Endothelial cell of umbilical vein (primary cell): Measurements from ENCODE around the gene TGFBI. TPM values are rescaled to one million over a fixed set of nuclear protein-coding genes. Genes with fewer than 3 reads are reported as not detected.

Source experiments
- BruUV-seq: library from RNA; stranded (reverse); fragments of 400-500 nt; replicated peaks from 2 replicates; lab custom pipeline; 2021; lab: Mats Ljungman, UMichigan
- CTCF ChIA-PET: fragments of 300-600, 350-600 bp; sonication (Branson Sonifier 250); formaldehyde crosslinking; loops from one replicate; lab custom pipeline; 2021; ENCODE audit warnings: antibody characterized with exemption, inconsistent platforms; lab: Charles Lee
- POLR2A ChIA-PET: fragments of 300-600, 350-600 bp; sonication (Branson Sonifier 250); formaldehyde crosslinking; loops from one replicate; lab custom pipeline; 2021; ENCODE audit warnings: antibody characterized with exemption, inconsistent platforms; lab: Charles Lee
- DNase-seq: peaks from one replicate; pipeline ENCODE4 v3.0.0-alpha.2; 2011; ENCODE audit warnings: low read depth, low spot score
- FAIRE-seq: peaks from 2 replicates; lab custom pipeline; 2011; peaks lifted over from hg19 to GRCh38; lab: Jason Lieb, UNC
- H2AFZ ChIP-seq: 2 replicates; pipeline ENCODE4 v1.6.0; 2012; ENCODE audit warnings: low read depth, low read length, control low read depth, inconsistent platforms
- H3K27ac ChIP-seq: 2 replicates; pipeline ENCODE4 v1.5.1; 2011; ENCODE audit warnings: low read depth, mild to moderate bottlenecking, control low read depth, low read length, moderate library complexity; ENCODE audit not compliant: insufficient read depth
- H3K27me3 ChIP-seq, 2 experiments: 2 replicates each; pipeline versions ENCODE4 v1.6.0 to v1.6.1; 2011; ENCODE audit warnings: low read length in 2 of 2, mixed read lengths in 1 of 2; ENCODE audit not compliant: control insufficient read depth in 2 of 2, insufficient read depth in 2 of 2
- H3K36me3 ChIP-seq, 2 experiments: 2 replicates in 1 of 2; 3 replicates in 1 of 2; pipeline ENCODE4 v1.5.1; 2011; ENCODE audit warnings: low read length in 2 of 2, mild to moderate bottlenecking in 1 of 2, moderate library complexity in 1 of 2; ENCODE audit not compliant: control insufficient read depth in 2 of 2, insufficient read depth in 2 of 2; ENCODE audit errors: extremely low read depth in 1 of 2
- H3K4me1 ChIP-seq: 3 replicates; pipeline ENCODE4 v1.5.1; 2011; ENCODE audit warnings: mild to moderate bottlenecking, low read length; ENCODE audit not compliant: control insufficient read depth, insufficient read depth; ENCODE audit errors: extremely low read depth
- H3K4me2 ChIP-seq: 2 replicates; pipeline ENCODE4 v1.6.1; 2011; ENCODE audit warnings: low read length, control low read depth, mixed read lengths; ENCODE audit not compliant: insufficient read depth
- H3K4me3 ChIP-seq, 3 experiments: fragments of 200-600 bp in 1 of 3; sonication (generic), shearing (Covaris generic) in 1 of 3; replicated peaks in 1 of 3; 2 replicates each; pipeline ENCODE4 v1.5.1; 2011 to 2016; ENCODE audit warnings: control low read depth in 3 of 3, low read length in 3 of 3, mild to moderate bottlenecking in 2 of 3, inconsistent platforms in 1 of 3, low read depth in 1 of 3, moderate library complexity in 1 of 3; ENCODE audit not compliant: insufficient read depth in 1 of 3
- H3K79me2 ChIP-seq: 2 replicates; pipeline ENCODE4 v1.6.0; 2012; ENCODE audit warnings: low read length, inconsistent platforms; ENCODE audit not compliant: control insufficient read depth, insufficient read depth
- H3K9ac ChIP-seq: replicated peaks from 2 replicates; pipeline ENCODE3; 2011; ENCODE audit warnings: low read length, control low read depth; ENCODE audit not compliant: insufficient read depth; ENCODE audit errors: extremely low read depth
- H3K9me1 ChIP-seq: replicated peaks from 3 replicates; pipeline ENCODE4 v1.6.0; 2011; ENCODE audit warnings: mild to moderate bottlenecking, low read length; ENCODE audit not compliant: control insufficient read depth, insufficient read depth; ENCODE audit errors: extremely low read depth
- H3K9me3 ChIP-seq: replicated peaks from 2 replicates; pipeline ENCODE4 v1.5.1; 2012; ENCODE audit warnings: low read length, inconsistent platforms; ENCODE audit not compliant: control insufficient read depth, insufficient read depth
- H4K20me1 ChIP-seq: replicated peaks from 2 replicates; pipeline ENCODE3; 2011; ENCODE audit warnings: mild to moderate bottlenecking, low read length; ENCODE audit not compliant: control insufficient read depth, insufficient read depth; ENCODE audit errors: extremely low read depth
- EZH2 ChIP-seq: IDR thresholded peaks from 2 replicates; pipeline ENCODE4 v1.6.1; 2012; ENCODE audit warnings: borderline replicate concordance, low read depth, mild to moderate bottlenecking, moderate library complexity, low read length, inconsistent platforms; ENCODE audit not compliant: severe bottlenecking
- FOS ChIP-seq: IDR thresholded peaks from 2 replicates; pipeline ENCODE4 v1.6.1; 2011; ENCODE audit warnings: mild to moderate bottlenecking, low read length, moderate library complexity, borderline replicate concordance; ENCODE audit not compliant: insufficient read depth
- GATA2 ChIP-seq: IDR thresholded peaks from 2 replicates; pipeline ENCODE4 v1.7.0; 2011; ENCODE audit warnings: low read depth, mild to moderate bottlenecking, moderate library complexity, mixed read lengths, low read length; ENCODE audit not compliant: insufficient read length, insufficient read depth
- JUN ChIP-seq: IDR thresholded peaks from 2 replicates; pipeline ENCODE4 v1.6.1; 2011; ENCODE audit warnings: borderline replicate concordance, low read depth; ENCODE audit not compliant: insufficient read length, insufficient read depth
- MYC ChIP-seq: IDR thresholded peaks from one replicate; pipeline ENCODE4 v1.6.1; 2011; ENCODE audit warnings: mild to moderate bottlenecking, low read depth, low read length
- POLR2A ChIP-seq: IDR thresholded peaks from 2 replicates; pipeline ENCODE4 v1.6.1; 2012; ENCODE audit warnings: low read depth, mild to moderate bottlenecking, control low read depth, low read length
- POLR2AphosphoS5 ChIP-seq: IDR thresholded peaks from 2 replicates; pipeline ENCODE4 v1.6.1; 2012; ENCODE audit warnings: low read depth, mild to moderate bottlenecking, control low read depth, low read length, moderate library complexity; ENCODE audit not compliant: insufficient read depth
- dilution Hi-C: fragments of 300-500 bp; cut with MboI; formaldehyde crosslinking; loops from one replicate; pipeline ENCODE4 v1.15.0; 2019; ENCODE audit warnings: low sequenced_read_pairs; ENCODE audit not compliant: extremely low pct_ligation_motif_present
- intact Hi-C: fragments of 100-400 bp; cut with micrococcal nuclease; formaldehyde crosslinking; loops from one replicate; pipeline ENCODE4 v1.10.0; 2022
- polyA plus RNA-seq, 4 experiments: library from polyadenylated mRNA; depleted of rRNA in 3 of 4; stranded (reverse) in 3 of 4; unstranded in 1 of 4; fragments of >200 nt; gene quantifications; 2 replicates each; pipeline versions ENCODE4 v1.2.1 to v1.2.3, GENCODE V29; 2011 to 2012; ENCODE audit warnings: missing spikeins in 1 of 4
- total RNA-seq: library from RNA; stranded (reverse); gene quantifications from 2 replicates; pipeline ENCODE4 v1.2.3, GENCODE V29; 2021
- TF ChIP-seq, protein P1 (sequence below): IDR thresholded peaks from 2 replicates; pipeline ENCODE4 v1.6.1; 2011; ENCODE audit not compliant: insufficient read depth, insufficient read length
- TF ChIP-seq, protein P2 (sequence below), 2 donors: IDR thresholded peaks; 1 replicate in 1 of 2; 2 replicates in 1 of 2; pipeline ENCODE4 v1.5.1; 2011; ENCODE audit warnings: low read length in 2 of 2, mild to moderate bottlenecking in 2 of 2, moderate library complexity in 2 of 2, control low read depth in 1 of 2, inconsistent platforms in 1 of 2, low read depth in 1 of 2; ENCODE audit not compliant: insufficient read depth in 1 of 2; ENCODE audit errors: extremely low read depth in 1 of 2

The TGFBI gene
- total and polyA plus RNA-seq, 2 donors (not counting 3 experiments of a cell fraction or from before 2014, with no cell fraction given), result 6.5 to 18.9 TPM

DNA sequence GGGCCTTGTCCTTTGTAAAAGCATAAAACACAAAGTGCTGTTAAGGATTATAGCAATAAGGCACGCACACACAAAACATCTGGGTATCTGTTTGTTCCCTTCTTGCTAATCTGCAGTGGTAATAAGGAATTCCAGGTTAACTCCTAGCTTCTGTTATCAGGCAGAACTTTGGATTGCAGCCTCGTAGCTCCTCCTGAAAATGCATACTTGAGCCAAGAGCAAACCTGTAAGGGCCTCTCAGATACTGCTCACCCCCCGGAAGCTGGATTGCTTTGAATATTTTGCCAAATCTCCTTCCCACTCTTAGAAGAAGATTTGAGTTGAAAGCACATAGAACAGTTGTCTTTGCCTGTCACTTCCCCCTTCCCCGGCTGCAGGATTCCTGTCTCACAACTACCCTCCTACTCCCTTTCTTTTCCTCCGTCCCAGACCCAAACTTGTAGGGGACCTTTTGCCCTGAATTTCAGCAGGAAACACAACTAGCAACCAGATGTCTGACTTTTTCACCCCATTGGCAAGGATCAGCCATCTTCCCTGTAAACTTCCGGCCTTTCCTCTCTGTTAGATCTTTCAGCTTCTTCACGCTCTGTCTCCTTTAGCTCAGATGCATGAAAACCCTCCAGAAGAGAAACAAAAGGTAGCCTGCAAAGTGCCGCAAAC lies 75.6 kb downstream of the TGFBI start:
- H2AFZ ChIP-seq, result no peak overlapping the region
- no peaks in the 10 kb centered on the region for H3K79me2 ChIP-seq
- no peak overlapping the region for H3K27ac ChIP-seq
- dilution Hi-C loops, result no loop called here
- ChIA-PET POLR2A (no interaction called here), CTCF (interaction anchor here (1.1 to 1.8 kb wide), 3 partner anchors 17 to 127 kb away, joined by 3 to 5 read pairs (median 4); no protein-coding TSS in a partner anchor)
- no peak overlapping the region for H3K9ac ChIP-seq
- no peaks in the 10 kb centered on the region for H3K9me3 ChIP-seq
- peaks cover 5 to 23% of the 10 kb centered on the region in 2 experiments for H3K27me3 ChIP-seq
- H3K4me2 ChIP-seq, result no peak overlapping the region
- no TSS peak for BruUV-seq
- TF ChIP-seq GATA2, result no peak
- no peak for TF ChIP-seq POLR2AphosphoS5
- TF ChIP-seq FOS, result no peak
- TF ChIP-seq, protein P1, sequence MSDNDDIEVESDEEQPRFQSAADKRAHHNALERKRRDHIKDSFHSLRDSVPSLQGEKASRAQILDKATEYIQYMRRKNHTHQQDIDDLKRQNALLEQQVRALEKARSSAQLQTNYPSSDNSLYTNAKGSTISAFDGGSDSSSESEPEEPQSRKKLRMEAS, result no peak
- no peak for TF ChIP-seq POLR2A
- TF ChIP-seq MYC, result no peak
- no peak for TF ChIP-seq JUN
- TF ChIP-seq, protein P2, sequence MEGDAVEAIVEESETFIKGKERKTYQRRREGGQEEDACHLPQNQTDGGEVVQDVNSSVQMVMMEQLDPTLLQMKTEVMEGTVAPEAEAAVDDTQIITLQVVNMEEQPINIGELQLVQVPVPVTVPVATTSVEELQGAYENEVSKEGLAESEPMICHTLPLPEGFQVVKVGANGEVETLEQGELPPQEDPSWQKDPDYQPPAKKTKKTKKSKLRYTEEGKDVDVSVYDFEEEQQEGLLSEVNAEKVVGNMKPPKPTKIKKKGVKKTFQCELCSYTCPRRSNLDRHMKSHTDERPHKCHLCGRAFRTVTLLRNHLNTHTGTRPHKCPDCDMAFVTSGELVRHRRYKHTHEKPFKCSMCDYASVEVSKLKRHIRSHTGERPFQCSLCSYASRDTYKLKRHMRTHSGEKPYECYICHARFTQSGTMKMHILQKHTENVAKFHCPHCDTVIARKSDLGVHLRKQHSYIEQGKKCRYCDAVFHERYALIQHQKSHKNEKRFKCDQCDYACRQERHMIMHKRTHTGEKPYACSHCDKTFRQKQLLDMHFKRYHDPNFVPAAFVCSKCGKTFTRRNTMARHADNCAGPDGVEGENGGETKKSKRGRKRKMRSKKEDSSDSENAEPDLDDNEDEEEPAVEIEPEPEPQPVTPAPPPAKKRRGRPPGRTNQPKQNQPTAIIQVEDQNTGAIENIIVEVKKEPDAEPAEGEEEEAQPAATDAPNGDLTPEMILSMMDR (IDR thresholded peaks at IDR 0.05; ENCODE audit: extremely low read depth in 1 of 2, insufficient read depth in 1 of 2, low read depth in 1 of 2, low read length in 2 of 2), result no peak
- no peak for TF ChIP-seq EZH2
- no peaks in the 10 kb centered on the region for H3K4me1 ChIP-seq
- no peaks in the 10 kb centered on the region for H3K9me1 ChIP-seq
- intact Hi-C loops, result no loop called here
- peak; percentile 29 for DNase-seq
- no peaks in the 10 kb centered on the region for H3K36me3 ChIP-seq
- no peak overlapping the region for H3K4me3 ChIP-seq
- H4K20me1 ChIP-seq, result no peaks in the 10 kb centered on the region
- no peak for FAIRE-seq
